HK-2 (cell line): ENCODE measurements around the gene NDUFS3.
"Not testable (repeated sequence)": the region's sequence is repeated elsewhere in the genome, so short reads cannot be mapped to it uniquely, and the experiment has no call there.

Source experiments
- DNase-seq: peaks from one replicate; pipeline ENCODE4 v3.0.0-alpha.2; 2018; ENCODE audit not compliant: unreplicated experiment

The NDUFS3 gene

GRCh38 chr11:47578524-47579494, at the start of gene NDUFS3, which contains the start of gene KBTBD4:
NDUFS3 (plus strand) TSS chr11:47579074; CDS start chr11:47579092, 18 bp downstream.
KBTBD4 (minus strand) TSS chr11:47578970; CDS start chr11:47578951, 19 bp downstream.
- peak; percentile 85 for DNase-seq

GRCh38 chr11:47529951-47530350, 48.9 kb upstream of the NDUFS3 start:
- no peak for DNase-seq

- DNase-seq = not testable (repeated sequence)
Measured at GRCh38 chr11:47530721-47531120, 48.2 kb upstream of the NDUFS3 start.

- no peak for DNase-seq
Measured at GRCh38 chr11:47531666-47532065, 47.2 kb upstream of the NDUFS3 start.

- no peak for DNase-seq
Measured at GRCh38 chr11:47532597-47533213, 46.2 kb upstream of the NDUFS3 start.

- no peak for DNase-seq
Measured at GRCh38 chr11:47533690-47534151, 45.2 kb upstream of the NDUFS3 start.

GRCh38 chr11:47534704-47535251, 44.1 kb upstream of the NDUFS3 start:
- DNase-seq = no peak

GRCh38 chr11:47536915-47537314, 42.0 kb upstream of the NDUFS3 start:
- no peak for DNase-seq

- DNase-seq = no peak
Measured at GRCh38 chr11:47538741-47539565, 39.9 kb upstream of the NDUFS3 start.

GRCh38 chr11:47539681-47540039, 39.2 kb upstream of the NDUFS3 start:
- DNase-seq = no peak

- no peak for DNase-seq
Measured at GRCh38 chr11:47541070-47541469, 37.8 kb upstream of the NDUFS3 start.

- no peak for DNase-seq
Measured at GRCh38 chr11:47545298-47545697, 33.6 kb upstream of the NDUFS3 start.

- DNase-seq = not testable (repeated sequence)
Measured at GRCh38 chr11:47546274-47546673, 32.6 kb upstream of the NDUFS3 start.

GRCh38 chr11:47550288-47551047, 28.4 kb upstream of the NDUFS3 start:
- DNase-seq = no peak

GRCh38 chr11:47551086-47551485, 27.8 kb upstream of the NDUFS3 start:
- no peak for DNase-seq

- peak; percentile 45 for DNase-seq
Measured at GRCh38 chr11:47552056-47552565, 26.8 kb upstream of the NDUFS3 start.

- peak; percentile 84 for DNase-seq
Measured at GRCh38 chr11:47552566-47553405, 26.1 kb upstream of the NDUFS3 start, which contains the start of gene CELF1. CELF1 (minus strand) TSS chr11:47553132; CDS start chr11:47499523, 53,609 bp downstream.

- DNase-seq = no peak
Measured at GRCh38 chr11:47553406-47553743, 25.5 kb upstream of the NDUFS3 start.

GRCh38 chr11:47557004-47557403, 21.9 kb upstream of the NDUFS3 start:
- not testable (repeated sequence) for DNase-seq

GRCh38 chr11:47558695-47559094, 20.2 kb upstream of the NDUFS3 start:
- no peak for DNase-seq
